D341Med (cell line): ENCODE measurements around the gene UBL3.

ENCODE experiments used
- DNase-seq: peaks from one replicate; pipeline ENCODE4 v3.0.0; 2012; ENCODE audit warnings: low spot score

The UBL3 gene

GRCh38 chr13:29754473-29754806, 96.0 kb downstream of the UBL3 start:
- no peak for DNase-seq

DNA sequence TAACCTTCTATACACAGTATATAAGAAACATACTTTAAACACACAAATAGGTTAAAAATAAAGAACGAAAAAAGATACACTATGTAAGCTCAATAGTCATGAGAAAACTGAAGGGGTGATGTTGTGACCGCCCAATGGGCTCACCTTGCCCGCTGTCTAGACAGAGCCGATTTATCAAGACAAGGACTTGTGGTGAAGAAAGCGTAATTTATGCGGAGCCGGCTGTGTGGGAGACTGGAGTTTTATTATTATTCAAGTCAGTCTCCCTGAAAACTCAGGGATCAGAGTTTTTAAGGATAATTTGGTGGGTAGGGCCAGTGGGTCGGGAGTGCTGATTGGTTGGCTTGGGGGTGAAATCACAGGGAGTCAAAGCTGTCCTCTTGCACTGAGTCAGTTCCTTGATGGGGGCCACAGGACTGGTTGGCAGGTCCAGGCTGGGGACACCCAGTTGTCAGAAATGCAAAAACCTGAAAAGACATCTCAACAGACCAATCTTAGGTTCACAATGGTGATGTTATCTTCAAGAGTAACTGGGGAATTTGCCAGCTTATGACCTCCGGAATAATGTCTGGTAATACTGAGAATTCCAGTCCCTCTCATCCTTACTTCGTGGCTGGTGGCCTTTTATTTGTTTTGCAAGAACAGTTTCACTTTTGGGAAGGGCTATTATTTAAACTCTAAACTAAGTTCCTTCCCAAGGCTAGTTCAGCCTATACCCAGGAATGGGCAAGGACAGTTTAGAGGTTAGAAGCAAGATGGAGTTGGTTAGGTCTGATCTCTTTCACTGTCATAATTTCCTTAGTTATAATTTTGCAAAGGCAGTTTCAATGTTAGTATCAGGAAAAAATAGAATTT, 96.6 kb downstream of the UBL3 start:
- DNase-seq: no peak

- no peak for DNase-seq
These were observed 98.2 kb downstream of the UBL3 start for GRCh38 chr13:29752175-29752574.

- DNase-seq: no peak
These were observed 100.3 kb downstream of the UBL3 start for GRCh38 chr13:29750183-29750530.

GRCh38 chr13:29749401-29750182, 100.8 kb downstream of the UBL3 start:
- no peak for DNase-seq

- DNase-seq: no peak
These were observed 102.3 kb downstream of the UBL3 start for GRCh38 chr13:29748097-29748496.

- DNase-seq: no peak
These were observed 104.2 kb downstream of the UBL3 start for GRCh38 chr13:29746148-29746677.

- DNase-seq: no peak
These were observed 104.7 kb downstream of the UBL3 start for GRCh38 chr13:29745704-29746103.

- DNase-seq: no peak
These were observed 107.1 kb downstream of the UBL3 start for GRCh38 chr13:29743201-29743786.

DNA sequence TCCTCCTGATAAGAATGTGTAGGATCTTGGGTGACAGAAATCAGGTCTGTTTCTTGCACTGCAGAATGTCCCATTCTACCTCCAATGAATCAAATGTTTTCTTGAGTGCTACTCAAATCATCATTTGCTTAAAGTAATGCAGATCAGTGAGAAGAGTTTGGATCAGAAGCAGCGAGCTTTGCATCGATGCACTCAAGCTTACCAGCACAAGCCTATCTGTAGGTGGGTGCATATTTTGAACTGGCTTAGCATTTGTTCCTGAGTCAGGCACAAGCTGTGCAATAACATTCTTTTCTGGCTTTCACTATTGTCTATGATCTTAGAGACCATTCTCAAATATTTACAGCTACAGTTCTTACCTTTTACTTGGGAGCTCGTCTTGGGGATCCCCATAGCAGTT, 109.5 kb downstream of the UBL3 start:
- no peak for DNase-seq

GRCh38 chr13:29737061-29737460, 113.4 kb downstream of the UBL3 start:
- no peak for DNase-seq

- no peak for DNase-seq
These were observed 117.2 kb downstream of the UBL3 start for GRCh38 chr13:29733147-29733611.

DNA sequence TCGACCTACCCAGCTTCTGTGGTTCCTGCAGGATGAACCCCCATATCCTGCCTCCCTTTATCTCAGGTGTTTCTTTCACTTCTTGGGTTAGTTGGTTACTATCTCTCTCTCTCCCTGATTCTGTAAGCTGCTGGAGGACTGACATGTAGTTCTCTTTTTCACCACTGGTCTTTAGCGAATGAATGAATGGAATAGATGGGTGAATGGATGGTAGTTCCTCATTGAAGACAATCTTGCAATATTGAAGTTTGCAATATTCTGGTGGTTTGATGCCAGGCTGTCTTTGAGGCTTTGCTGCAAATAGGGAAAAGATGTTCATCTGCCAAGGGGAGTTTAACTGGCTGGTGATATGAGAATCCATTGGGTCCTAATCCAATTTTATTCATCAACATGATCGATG, 120.2 kb downstream of the UBL3 start:
- no peak for DNase-seq

GRCh38 chr13:29722415-29722814, 128.0 kb downstream of the UBL3 start:
- DNase-seq: no peak

GRCh38 chr13:29721766-29722165, 128.7 kb downstream of the UBL3 start:
- DNase-seq: no peak

DNA sequence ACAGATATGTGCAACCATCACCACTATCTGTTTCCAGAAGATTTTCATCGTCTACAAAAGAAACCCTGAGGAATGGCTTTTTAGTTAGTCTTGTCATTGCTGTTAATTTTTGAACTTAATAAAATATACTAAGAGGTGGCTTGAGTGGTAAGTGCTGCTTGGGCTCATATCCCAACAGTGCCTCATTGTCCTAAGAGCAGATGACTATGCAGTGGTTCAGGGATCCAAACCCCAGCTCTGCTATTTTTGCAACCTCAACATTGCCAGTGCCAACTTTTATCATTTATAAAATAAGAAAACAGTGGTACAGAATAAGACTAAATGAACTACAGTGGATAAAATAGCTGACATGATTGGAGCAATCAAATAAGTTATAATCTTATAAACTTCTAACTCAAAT, 131.7 kb downstream of the UBL3 start:
- DNase-seq: no peak

DNA sequence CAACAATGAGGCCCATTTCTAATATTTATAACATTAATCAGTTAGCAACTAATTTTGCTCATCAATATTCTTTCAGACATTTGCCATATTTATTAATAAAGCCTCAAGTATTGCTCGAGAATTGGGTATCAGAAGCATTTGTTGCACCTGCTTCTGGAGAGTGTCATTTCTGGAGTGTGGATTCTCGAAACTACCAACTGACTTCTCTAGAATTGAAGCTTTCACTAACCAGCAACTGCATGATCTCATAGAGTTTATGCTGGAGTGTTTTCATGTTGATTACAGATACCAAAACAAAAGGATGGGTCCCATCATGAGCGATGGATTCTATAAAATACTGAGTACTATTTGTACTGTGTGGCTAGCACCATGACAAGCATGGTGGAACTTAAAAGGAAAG, 133.9 kb downstream of the UBL3 start:
- no peak for DNase-seq
